Measurements from ENCODE around the gene RPRML.

The RPRML gene

DNA sequence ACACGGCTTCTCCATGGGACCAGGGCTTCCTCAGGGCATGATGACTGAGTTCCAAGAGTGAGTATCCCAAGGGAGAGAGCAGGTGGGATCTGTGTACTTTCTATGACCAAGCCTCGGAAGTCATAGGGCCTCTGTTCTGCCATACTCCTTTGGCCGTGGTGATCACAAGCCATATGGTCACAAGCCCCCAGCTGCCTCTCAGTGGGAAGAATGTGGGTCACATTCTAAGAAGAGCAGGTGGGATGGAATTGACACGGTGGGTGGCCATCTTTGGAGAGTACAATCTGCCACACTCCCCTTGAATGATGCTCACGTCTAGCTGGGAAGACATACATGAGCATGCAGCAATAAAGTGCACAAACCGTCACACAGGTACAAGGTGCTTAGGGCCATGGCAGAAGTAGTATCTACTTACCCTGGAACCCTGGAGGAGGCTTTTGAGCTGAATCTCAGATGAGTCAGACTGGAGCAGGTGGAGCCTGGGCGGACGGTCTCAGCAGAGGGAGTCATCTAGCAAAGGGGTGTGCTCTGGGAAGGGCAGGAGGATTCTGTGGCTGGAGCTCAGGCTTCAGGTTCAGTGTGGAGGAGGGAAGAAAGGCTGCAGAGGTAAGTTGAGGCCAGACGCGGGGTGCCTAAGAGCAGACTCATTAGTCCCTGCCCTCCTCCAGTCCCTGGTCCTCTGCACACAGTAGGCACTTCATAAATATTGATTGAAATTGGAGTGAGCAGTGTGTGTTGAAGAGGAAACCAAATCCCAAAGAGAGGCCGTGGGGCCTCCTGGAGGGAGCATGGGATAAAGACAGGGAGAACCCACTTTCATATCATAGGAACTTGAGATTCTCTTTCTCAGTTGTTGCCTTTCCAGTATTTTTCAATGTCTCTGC, 29.5 kb downstream of the RPRML start:
- intact Hi-C loops (cut with DNase I), result no loop called here
- DNase-seq, result peak in 4 of 10 donors; percentile 43 to 91 (median 68)

DNA sequence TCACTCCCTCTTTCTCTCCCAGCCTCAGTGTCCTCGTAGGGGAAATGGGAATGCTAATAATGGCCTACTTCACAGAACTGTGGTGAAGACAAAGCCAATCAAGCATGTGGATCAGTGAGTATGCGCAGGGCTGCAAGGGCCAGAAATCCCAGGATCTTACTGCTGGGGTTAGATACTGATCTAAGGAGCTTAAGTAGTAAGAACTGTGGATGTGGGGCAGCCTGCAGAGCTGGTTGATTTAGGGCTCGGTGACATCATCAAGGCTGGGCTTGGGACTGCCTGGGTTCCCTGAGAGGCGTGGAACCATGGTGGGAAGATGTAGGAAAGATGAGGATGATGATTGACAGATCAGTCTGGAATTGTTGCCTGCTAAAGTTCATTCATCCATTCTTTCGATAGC, 30.5 kb downstream of the RPRML start:
- no peak for DNase-seq
- intact Hi-C loops (cut with DNase I), result no loop called here

DNA sequence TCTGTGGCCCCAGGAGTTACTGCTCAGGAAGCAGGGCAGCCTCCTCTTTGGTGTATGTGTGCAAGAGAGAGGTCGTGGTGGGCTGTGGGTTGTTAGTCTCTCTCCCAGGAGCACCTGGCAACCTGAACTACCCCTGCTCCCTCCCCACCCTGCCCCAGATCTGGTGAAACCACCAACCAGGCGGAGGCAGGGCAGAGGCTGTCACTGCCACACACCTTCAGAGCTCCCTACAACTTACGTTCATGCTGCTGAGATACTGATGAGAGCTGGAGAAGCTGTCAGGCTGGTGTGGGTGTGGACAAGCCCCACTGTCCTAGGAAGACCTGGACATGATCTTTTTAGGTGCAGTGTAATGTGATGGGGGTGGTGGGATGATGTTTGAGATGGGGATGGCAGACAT, 31.8 kb downstream of the RPRML start:
- intact Hi-C loops (cut with DNase I), result no loop called here

DNA sequence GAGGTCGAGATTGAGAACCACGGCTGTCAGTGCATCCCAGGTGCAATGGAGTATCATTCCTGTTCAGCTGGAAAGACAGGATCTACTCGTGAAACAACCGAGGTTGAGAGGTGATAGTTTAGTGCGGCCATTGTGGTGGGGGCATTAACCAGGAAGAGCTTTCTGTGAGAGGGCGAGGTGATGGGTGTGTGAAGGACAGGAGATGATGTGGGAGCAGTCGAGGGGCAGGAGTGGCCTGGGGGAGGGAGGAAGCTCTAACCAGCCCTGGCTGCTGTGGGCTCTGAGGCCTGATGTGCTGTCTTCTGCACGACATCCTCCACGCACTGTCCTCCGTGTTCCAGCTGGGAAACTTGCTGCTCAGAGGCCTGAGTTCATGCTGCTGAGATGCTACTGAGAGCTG, 34.1 kb downstream of the RPRML start:
- intact Hi-C loops (cut with DNase I), result loop anchor here (5.0 kb wide), 1 partner anchor 103 kb away; no protein-coding TSS in a partner anchor
- peak in 1 of 10 donors; percentile 76 for DNase-seq

More for the DNA sequence above, 31.8 kb downstream of the RPRML start:
- no peak for DNase-seq

DNA sequence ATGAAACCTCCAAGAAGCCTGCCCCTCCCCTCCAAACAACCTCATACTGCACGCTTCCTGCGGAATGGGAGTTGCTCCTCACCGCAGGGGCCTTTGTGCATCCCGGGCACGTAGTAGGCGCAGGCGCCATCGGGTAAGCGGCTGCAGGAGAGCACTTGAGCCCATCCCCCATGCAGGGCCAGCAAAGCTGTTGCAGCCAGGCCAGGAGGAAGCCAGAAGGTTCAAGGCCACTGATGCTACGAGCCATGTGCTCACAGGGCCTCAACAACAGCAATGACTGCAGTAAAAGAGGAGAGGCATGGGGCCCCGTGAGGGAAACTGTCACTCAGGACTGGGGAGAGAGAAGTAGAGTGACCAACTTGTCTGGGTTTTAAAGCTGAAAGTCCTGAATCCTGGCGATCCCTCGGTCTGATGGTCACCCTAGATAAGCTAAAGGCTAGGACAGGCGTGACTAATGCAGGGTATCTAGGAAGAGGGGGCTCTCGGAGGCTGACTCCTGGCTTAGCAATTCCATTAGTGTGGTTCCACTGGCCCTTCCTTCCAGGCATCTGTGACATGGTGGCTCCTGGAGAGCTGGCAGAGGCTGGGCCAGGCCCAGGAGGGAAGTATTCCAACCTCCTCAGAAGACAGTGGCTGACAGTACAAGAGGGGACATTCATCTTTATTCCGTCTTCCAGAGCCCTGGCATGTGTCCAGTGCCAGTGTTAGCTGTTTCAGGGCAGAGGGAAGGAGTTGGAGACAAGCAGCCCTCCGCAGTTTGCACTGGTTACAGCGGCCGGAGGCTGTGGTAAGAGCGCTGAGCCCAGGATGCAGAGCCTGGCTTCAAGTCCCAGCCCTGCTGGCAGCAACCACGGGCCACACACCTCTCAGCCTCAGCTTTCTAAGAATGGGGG, 35.3 kb downstream of the RPRML start:
- peak in 9 of 10 donors; percentile 34 to 93 (median 65) for DNase-seq
- intact Hi-C loops (cut with DNase I), result loop anchor here (5.0 kb wide), 1 partner anchor 101 kb away; no protein-coding TSS in a partner anchor

DNA sequence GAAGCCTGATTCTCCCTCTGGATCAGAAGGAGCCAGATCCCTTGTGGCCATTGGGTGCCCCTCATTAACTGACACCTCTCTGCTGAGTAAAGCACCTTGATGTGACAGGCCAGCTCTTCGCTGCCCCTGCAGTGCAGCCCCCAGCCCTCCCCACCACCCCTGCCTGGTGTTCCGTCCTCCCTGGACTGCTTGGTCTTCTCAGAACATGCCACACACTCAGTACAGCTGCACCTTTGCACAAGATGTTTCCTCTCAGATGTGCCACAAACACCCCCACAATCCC, 35.9 kb downstream of the RPRML start:
- DNase-seq, result no peak
- intact Hi-C loops (cut with DNase I), result loop anchor here (5.0 kb wide), 1 partner anchor 101 kb away; no protein-coding TSS in a partner anchor

DNA sequence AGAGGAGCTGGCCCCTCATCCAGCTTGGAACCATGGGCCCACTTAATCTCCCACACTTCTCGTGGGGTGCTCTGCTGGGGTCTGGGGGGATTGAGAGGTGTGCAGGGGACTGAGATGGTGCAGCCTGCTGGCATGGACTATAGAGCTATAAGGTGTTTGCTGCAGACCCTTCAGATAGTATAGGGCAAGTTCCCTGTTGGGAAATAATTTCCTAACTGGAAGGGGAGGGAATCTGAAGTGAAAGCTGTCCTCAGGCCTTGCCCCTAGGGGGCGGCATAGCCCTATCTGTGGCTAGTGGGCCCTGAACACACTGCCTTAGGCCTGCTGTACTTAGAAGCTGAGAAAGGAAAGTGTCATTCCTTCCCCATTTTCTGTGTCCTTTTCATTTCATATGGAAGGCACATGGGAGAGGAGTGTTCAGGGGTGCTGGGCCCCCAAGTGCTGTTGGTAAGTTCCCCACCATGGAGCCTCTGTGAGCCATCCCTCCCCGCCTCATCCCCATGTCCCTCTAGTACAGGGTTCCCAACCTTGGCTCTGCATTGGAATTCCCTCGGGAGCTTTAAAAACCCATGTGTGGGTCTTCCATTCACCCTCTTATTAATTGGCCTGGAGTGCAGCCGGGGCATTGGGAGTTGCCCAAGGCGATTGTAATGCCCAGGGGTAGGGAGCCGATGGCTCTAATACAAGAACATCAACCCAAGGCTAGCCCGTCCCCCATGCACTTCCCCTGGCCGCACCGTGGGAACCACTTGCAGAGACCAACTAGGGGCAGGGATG, 36.4 kb downstream of the RPRML start:
- peak; percentile 57 to 97 (median 80) for DNase-seq

DNA sequence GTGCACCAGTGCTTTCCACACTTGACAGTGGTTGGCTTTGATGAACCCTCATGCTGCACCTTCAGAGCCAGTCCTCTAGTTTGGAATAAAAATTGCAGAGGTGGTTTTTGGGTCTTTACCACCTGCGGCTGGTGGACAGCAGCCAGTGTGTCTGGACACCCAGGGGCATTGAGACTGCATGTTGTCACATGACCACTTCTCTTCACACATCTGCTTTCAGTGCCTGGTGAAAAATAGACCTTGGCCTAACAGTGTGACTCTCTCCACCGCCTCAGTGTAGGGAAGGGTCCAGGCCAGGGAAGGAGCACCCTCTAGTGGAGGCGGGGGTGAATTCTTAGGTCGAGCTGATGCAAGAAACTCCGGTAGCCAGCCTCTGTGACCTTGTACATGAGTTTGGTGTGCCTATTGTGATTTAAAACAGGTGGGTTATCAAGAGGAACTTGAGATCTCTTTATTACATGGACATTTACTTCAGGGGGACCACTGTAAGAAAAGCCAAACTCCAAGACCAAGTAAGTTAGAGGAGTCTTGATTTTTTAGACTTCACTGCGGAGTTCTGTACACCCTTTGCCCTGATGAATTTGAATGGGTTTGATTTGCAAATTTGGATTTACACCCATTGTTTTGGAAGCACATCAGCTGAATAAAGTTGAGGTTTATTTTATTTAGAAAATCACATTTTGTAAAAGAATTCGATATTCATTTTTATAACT, 38.2 kb downstream of the RPRML start:
- DNase-seq, result peak; percentile 59 to 96 (median 77)
- intact Hi-C loops (cut with DNase I), result loop anchor here (5.0 kb wide), 1 partner anchor 99 kb away; no protein-coding TSS in a partner anchor

More for the DNA sequence above, 36.4 kb downstream of the RPRML start:
- intact Hi-C loops (cut with DNase I), result loop anchor here (1.0 to 5.0 kb wide), 2 partner anchors 59 to 100 kb away; no protein-coding TSS in a partner anchor

DNA sequence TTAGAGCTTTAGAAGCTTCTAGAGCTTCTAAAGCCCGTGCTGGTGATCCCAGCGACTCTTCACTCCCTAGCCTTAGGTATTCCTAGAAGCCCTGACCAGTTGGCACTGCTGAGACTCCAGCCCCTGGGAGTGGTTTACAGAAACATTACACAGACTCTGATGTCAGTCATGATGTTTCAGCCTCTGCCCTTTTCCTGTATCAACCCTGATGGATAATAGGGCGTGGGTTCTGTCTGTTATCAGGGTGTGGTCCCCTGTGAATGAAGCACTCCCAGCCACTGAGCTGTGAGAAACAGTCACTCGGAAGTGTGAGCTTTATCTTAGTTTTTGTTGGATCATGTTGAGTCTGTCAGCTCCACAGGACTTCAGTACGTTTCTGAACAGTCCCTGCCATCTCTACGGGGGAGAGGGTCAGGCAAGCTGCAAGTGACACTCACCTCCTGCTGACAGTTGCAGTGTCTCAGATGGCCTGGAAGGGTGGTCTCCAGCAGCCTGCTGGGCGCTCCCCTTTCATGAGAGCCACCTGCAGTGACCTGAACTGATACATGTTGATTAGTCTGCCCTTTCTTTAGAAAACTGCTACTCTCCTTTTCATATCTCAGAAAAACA, 43.3 kb downstream of the RPRML start:
- intact Hi-C loops (cut with DNase I), result no loop called here
- no peak for DNase-seq

DNA sequence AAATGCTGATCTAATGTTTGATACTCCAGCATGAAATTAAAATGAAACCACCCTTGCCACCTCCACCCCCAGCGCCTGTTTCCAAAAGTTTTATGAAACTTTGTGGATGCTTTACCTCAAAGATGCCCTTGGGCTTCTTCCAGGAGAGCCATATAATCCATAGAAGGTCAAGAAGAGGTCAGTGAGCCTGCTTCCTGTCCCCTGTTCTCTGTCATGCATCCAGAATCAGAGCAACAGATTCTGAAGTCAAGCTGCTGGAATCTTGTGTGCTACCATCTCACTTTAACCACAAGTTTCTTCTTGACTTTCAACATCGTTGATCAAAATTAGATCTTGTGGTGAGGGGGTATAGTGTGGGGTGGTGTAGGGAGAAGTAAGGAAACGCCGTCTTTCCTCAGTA, 47.5 kb downstream of the RPRML start:
- DNase-seq, result no peak
- intact Hi-C loops (cut with DNase I), result no loop called here

DNA sequence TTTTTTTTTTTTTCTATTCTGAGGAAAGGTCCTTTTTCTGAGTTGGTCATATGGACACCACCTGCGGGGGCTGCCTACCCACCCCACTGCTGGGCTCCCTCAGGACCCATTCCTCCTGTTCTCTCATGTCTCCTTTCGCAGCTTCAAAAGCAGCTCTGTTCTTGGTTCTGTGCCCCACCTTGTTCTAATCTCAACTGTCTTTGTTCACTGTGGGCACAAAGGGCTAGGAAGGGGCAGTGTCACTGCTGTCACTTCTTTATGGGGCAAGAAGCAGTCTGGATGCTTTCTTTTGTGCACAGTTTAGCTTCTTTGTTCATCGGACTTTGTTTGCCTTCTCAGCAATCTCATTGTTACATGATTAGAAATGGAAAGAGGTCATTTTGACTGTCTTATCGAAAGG, 49.0 kb downstream of the RPRML start:
- intact Hi-C loops (cut with DNase I), result no loop called here

DNA sequence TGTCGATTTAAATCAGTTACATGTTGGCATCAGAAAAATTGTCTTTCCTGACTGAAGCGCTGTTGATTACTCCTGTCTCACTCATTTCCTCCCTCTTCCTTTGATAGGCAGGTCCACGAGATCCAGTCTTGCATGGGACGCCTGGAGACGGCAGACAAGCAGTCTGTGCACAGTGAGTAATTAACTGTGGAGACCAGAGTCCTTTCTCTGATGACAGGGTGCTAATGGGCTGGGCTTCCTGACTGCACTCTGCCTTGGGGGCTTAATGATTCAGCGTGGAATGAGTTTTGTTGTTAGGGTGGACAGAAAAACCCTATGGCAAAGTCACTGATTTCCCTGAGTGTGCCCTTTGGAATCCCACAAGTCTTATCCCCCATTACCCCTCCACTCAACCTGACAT, 49.6 kb downstream of the RPRML start:
- intact Hi-C loops (cut with DNase I), result no loop called here
- no peak for DNase-seq

More for the DNA sequence above, 49.0 kb downstream of the RPRML start:
- no peak for DNase-seq

DNA sequence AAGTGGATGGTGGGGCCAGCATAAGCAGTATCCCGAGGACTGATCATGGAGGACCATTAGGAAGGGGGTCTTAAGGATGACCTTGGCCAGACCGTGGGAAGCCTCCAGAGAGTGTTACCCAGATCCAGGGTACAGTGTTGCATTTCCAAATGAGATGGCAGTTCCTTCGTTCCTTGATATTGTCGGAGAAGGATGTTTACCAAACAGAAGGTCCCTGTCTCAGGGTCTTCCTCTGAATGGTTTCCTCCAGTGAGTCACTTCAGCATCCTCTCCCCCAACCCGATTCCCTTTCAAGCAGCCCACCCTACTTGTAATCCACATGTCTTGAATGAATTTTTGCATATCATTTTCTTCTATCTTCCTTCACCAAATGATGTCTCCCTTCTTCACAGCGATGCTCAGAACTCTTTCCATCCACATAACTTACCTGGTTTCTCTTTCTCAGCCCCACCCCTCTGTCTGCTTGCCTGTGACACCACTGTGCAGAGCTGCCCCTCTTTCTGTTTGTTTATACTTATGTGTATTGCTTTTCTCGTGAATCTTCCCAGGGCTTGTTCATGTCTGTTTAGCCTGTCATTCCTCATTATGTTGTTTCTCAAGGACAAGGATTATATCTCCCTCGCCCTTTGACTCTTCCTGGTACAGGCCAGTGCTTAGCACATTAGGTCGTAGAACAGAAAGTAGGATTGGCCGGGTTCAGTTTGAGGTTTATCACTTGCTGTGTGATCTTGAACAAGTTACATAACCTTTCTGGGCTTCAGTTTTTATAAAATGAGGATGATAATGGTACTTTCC, 50.4 kb downstream of the RPRML start:
- no peak for DNase-seq
- intact Hi-C loops (cut with DNase I), result no loop called here

All from posterior cingulate gyrus (tissue), 11 donors.